HL-60 (cell line): Measurements from ENCODE around the gene TMEM266.

ENCODE experiments used
- CTCF ChIP-seq: IDR thresholded peaks from one replicate; pipeline ENCODE4 v1.5.1; 2011; ENCODE audit warnings: low read length, control low read depth, inconsistent platforms; ENCODE audit not compliant: insufficient read depth
- GABPA ChIP-seq: IDR thresholded peaks from 2 replicates; pipeline ENCODE4 v1.6.1; 2012; ENCODE audit warnings: low read depth
- REST ChIP-seq: IDR thresholded peaks from 2 replicates; pipeline ENCODE4 v1.6.1; 2012; ENCODE audit warnings: low read depth; ENCODE audit not compliant: insufficient replicate concordance

GRCh38 chr15:76233921-76234320 lies 174.1 kb downstream of the TMEM266 start:
- TF ChIP-seq GABPA = no peak
- no peak for TF ChIP-seq CTCF
- TF ChIP-seq REST = no peak
